Measurements from ENCODE around the gene ZP1.

- TF ChIP-seq EZH2phosphoT487 (IDR thresholded peaks at IDR 0.05; ENCODE audit: insufficient read depth, low read depth) (no peak), EZH2 (IDR thresholded peaks at IDR 0.05; ENCODE audit: insufficient read depth, poor library complexity, severe bottlenecking) (no peak)
Observed at GRCh38 chr11:60908803-60909202, 41.5 kb downstream of the ZP1 start.

All from GM23248 (cell line).